GM18499 (cell line): ENCODE data around the gene KRTAP5-7.

Experiments
- ATAC-seq: cut with Tn5 transposase; IDR thresholded peaks from one replicate; pipeline ENCODE4 v1.9.1; 2021; ENCODE audit warnings: moderate number of reproducible peaks; ENCODE audit not compliant: insufficient read depth, unreplicated experiment

KRTAP5-7 gene

DNA sequence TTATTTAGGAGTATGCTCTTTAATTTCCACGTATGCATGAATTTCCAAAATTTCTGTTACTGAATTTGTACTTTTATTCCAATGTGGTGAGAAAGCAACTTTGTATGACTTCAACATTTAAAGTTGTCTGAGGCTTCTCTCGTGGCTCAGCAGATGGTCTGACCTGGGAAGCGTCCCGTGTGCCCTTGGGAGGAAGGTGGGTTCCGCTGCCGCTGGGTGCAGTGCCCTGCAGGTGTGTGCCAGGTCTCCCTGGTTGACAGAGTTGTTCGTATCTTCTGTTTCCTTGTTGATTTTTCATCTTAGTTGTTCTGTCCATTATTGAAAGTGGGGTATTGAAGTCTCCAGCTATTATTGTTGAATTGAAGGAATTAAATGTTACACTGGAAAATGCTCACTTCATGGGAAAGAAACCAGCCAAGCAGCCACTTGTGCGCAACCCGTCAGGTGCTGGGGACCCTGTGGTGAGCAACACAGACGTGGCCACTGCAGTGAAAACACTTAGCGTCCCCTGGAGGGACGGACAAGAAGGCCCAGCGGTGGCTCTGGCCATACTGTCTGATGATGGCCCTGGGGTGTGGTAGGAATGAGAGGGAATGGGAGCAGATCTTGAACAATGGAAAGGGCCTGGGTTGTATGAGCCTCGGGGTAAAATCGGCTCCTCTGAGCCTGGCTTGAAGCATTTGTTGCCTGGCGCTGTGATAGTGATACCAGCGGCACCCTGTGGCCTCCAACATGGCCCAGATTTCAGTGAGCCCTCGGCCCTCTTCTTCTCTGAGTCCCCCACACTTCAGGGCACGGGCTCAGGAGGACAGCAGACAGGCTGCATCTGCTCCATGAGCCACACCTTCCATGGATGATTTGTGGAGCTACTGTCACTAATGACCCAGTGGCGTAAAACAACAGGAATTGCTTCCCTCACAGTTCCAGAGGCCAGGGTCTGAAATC, 31.5 kb upstream of the KRTAP5-7 start:
- ATAC-seq: no peak

DNA sequence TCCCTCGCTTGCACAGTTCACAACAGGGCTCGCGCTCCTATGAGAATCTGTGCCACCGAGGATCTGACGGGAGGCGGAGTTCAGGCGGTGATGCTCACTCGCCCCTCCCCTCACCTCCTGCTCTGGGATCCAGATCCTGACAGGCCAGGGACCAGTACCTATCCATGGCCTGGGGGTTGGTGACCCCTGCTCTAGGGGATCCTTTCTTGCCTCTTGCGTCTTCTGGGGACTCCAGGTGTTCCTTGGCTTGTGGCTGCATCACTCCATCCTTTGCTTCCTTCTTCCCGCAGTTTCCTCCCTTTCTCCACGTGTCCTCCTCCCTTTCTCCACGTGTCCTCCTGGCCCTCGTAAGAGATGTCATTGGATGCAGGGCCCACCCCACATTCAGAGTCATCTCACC, 30.6 kb upstream of the KRTAP5-7 start:
- no peak for ATAC-seq

DNA sequence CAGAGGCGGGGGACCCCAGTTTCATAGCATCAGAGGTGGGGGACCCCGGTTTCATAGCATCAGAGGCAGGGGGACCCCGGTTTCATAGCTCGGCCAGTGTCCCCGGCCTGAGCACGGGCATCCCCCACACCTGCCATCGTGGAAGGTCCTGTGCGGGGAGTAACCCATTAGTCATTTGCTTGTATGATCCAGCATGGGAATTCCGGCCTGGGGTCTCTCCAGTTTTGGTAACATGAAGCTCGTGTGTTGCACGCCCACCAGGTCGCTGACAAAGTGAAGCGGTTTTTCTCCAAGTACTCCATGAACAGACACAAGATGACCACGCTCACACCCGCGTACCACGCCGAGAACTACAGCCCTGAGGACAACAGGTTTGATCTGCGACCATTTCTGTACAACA, 29.0 kb upstream of the KRTAP5-7 start:
- no peak for ATAC-seq

DNA sequence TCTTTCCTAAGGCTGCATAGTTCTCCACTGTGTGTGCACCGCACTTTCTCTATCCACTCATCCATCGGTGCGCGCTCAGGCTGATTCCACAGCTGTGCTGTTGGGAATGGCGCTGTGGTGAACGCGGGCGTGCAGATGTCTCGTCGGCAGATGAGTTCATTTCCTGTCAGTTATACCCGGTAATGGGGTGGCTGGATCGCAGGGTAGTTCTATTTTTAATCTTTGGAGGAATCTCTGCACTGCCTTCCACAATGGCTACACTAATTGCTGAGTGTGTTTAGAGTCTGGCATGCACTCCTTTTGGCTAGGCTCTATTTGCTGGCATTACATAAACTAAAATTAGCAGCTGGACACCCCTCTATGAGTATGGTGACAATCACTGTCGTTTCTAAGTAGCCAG, 27.9 kb upstream of the KRTAP5-7 start:
- no peak for ATAC-seq

DNA sequence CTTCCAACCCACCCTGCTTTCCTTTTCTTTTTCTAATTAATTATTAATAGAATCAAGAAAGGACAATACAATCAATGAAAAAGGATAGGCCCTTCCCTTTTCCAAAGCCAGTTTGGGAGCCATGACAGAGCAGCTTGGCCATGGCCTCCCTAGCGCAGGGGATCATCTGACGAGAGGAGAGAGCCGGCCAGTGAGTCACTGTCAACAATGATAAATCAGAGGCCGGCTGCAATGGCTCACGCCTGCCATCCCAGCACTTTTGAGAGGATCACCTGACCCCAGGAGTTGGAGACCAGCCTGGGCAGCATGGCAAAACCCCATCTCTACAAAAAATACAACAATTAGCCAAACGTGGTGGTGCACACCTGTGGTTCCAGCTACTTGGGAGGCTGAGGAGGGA, 27.5 kb upstream of the KRTAP5-7 start:
- no peak for ATAC-seq

DNA sequence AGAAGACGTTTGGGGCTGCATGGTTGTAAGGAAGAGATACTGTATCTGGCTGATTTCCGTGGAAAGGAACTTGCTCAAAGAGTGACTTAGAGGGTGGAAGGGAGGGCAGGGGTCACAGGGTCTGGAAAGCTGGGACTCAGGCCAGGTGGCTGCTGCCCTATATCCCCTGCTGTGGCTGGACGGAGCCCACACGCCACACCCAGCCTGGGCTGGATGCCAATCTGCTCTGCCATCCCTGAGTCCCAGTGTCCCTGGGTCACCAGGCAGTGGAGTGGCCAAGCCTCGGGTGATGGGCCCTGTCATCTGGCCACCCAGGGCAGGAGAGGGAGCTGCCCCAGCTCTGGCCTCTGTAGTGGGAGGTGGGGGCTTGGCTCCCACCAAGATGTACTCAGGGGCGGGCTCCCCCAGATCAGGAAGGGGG, 26.5 kb upstream of the KRTAP5-7 start:
- no peak for ATAC-seq

DNA sequence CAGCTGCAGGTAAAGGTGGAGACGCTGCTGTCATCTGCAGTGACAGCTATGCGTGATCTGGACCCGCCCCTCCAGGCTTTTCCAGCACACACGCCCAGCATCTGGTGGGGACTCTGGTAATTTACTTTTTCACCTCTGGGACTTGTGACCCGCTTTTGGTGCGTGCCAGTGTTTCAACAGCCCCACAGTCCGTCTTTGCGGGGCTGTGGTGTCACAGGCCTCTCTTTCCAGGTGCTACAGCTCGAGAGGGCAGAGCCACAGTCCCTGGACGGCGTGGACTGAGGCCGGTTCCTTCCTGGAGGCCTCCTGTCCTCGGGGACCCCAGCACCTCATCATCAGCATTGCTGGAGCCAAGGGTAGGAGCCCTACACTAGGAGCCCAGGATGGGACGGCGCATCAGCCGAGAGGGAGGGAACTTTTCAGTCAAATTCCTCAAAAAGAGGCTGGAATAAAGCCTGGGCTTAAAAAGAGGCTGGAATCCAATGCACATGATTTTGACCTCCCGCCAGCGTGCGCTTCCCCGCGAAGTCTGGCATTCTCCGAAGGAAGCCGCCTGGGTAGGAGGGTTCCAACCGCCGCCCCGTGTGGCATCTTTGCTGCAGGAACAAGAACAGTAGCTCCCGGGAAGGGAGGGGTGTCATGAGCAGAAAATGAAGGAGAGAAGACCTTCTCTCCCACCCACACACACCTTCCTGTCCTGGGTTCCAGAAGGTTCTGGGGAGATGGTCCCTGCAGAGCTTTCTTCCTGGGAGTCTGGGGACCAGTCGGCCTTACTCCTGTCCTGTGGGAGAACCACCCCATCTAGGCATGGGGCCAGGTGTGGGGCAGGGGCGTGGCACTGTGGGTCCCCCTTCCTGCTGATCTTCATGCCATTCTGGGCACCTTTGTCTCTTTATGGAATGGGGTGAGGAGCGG, 25.7 kb upstream of the KRTAP5-7 start:
- ATAC-seq: no peak

DNA sequence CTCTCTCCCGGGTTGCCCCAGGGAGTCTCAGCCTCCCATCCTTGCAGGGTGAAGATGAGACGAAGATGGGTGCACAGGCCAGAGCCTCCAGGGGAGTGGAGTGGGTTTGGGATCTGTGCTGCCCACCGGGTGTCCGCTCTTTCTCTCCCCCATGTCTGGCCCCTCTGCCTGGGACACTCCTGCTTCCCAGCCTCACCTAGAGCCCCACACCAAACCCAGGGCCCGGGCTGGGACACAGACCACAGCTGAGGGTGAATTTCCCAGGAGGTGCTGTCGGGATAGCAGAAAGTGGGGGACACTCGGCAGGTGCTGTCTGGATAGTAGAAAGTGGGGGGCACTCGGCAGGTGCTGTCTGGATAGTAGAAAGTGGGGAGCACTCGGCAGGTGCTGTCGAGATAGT, 25.0 kb upstream of the KRTAP5-7 start:
- ATAC-seq: no peak

DNA sequence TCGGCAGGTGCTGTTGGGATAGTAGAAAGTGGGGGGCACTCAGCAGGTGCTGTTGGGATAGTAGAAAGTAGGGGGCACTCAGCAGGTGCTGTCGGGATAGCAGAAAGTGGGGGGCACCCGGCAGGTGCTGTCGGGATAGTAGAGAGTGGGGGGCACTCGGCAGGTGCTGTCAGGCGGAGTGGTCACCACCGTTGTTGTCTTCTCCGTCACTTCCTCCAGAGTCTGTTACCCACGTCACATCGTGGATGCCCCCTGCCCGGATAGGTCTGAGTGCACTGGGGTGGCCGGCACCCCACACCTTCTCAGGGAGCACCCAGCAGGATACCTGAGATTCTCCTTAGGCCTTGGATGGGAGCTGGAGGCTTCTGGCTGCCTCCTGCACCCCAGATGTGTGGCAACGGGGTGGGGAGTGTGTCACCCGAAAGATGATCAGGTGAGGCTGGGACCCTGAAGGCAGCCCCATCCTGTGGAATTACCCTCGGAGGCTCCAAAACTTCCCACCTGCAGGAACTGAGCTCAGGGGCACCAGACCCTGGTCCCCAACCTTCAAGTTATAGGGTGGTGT, 24.1 kb upstream of the KRTAP5-7 start:
- no peak for ATAC-seq

DNA sequence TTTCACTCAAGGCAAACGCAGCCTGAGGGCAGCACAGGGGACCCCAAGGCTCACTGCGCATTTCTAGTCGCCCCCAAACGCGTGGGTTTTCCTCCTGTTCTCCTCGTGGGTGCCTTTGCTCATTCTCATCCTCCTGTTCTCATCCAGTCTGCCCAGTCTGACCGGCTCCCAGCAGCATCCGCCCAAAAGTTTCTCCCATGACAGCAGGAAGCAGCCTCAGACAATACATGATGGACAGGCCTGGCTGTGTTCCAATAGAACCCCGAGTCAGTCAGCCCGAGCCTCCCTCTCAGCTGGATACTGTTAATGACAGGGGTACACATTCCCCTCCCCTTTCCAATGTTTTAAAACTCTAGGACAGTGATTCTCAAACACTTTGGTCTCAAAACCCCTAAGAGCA, 22.5 kb upstream of the KRTAP5-7 start:
- ATAC-seq: no peak

DNA sequence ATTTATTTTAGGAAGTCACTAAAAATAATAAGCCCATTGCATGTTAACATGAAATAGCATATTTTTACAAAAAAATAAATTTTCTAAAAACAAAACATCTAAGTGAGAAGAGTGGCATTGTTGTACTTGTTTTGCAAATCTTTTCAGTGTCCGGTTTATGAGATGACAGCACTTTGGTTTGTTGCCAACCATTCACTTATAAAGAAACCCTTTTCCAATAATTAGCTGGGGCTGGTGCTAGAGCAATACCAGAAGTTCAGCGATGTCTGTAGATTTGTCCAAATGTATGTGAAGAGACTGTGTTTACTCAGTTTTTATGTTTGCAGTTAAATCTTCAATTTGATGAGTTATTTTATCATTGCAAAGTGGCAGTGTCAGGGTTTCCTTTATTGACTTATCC, 22.1 kb upstream of the KRTAP5-7 start:
- no peak for ATAC-seq

DNA sequence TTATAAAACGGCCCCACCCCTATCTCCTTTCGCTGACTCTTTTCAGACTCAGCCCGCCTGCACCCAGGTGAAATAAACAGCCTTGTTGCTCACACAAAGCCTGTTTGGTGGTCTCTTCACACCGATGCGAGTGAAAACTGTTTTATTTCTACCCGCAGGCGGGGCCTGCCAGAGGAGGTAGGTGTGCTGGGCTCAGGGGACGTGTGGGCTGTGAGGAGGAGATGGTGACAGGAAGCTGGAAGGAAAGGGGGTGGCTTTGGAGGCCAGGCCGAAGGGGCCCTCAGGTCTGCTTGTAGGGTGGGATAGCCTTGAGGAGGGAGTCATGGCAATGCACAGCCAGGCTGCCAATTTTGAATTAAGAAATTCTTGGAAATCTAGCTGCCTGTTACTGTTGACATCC, 21.3 kb upstream of the KRTAP5-7 start:
- ATAC-seq: no peak

DNA sequence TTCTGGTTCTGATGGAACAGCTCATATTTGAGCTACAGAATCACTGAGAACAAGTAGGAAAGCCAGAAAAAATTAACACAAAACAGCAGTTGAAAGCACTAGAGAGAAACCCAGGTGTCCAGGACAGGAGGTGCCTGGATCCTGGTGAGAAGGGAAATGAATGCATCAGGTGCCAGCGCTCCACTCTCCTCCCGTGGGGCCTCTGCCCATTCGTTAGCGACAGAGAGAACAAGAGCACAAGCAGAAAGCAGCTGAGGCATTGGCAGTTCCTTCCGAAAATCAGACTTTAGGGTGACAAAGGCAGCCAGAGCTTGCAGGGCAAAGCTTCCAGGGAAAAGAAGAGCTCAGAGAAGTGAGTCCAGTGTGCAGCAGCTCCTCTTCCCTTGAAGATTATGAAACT, 20.0 kb upstream of the KRTAP5-7 start:
- no peak for ATAC-seq

DNA sequence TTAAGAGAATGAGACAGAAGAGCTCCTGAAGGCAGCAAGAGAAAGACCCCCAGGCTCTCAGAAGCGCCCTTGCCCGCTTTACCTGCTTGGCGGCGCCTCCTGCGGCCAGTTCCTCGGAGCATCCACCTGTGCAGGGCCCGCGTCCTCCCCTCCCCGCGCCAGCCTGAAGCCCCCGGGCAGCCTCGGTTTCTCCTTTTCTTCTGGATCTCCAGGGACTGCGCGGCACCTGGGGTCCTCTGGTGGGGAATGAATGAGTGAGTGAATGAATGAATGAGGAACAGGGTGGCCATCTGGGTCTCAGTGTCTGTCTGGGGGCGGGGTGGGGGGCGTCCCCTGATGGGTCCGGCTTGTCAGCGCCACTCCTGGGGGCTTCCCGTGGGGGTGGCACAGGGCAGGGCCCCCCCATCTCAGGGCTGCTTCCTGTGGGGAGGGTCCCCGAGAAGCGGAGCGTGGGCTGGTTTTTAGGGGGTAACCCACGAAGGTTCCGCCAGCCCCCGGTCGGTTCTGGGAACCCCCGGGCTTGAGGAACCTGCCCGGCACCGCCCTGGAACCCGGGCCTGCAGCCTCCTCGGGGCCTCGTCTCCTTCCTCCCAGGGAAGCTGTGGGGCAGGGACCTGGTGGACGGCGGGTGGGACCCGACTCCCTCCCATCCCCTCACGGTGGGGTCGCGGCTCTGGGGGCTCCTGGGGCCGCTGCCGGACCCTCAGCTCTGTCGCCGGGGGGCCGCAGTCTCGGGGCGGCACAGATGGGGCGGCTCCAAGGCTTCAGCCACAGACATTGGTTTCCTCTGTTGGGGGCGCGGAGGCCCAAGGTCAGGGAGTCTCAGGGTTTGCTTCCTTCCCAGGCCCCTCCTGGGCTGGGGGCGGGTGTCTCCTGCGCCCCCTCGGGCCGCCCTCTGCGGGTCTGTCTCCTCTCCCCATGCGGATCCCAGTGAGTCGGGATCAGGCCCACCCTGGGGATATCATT, 8.3 kb upstream of the KRTAP5-7 start:
- ATAC-seq: no peak

DNA sequence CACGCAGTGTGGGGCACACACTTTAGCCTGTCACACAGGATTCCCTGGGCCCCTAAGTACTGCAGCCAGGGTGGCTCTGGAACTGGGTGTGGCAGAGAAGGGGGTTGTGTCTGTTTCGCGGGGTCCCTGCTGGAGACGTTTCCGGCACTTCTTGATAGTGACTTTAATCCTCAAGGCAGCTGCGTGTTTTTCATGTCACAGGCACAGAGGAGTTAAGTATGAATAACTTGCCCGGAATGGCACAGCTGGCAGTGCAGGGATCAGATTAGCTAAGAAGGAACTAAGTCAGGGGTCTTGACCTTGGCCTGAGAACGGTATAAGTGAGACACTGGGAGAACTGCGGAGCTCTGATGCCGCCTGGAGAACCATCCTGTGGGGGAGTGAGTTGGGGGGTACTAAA, 7.5 kb upstream of the KRTAP5-7 start:
- ATAC-seq: no peak

DNA sequence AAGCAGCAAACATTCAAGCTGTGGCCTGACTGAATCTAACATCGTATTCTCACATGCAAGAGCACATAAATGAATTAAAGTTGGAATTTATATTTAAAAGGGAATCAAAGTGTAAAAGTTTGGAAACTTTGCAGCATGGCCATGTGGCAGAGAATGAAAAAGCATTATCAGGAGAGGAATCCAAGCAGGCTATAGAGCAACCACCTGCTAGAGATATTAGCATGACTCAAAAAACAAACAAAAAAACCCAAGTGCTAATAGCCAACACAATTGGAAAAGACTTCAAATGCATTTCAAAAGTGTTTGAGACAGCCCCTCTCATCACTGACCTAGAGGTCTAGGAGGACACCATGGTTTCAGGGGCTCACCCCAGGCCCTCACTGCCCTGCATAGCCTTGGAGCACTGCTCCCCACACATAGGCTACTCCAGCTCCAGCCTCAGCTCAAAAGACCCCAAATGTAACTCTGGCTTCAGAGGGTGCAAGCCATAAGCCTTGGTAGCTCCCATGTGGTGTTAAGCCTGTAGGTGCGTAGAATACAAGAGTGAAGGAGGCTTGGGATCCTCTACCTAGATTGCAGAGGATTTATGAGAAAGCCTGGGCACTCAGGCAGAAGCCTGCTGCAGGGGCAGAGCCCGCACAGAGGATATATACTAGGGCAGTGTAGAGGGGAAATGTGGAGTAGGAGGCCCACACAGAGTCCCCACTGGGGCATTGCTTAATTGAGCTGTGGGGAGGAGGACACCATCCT, 1.7 kb upstream of the KRTAP5-7 start:
- no peak for ATAC-seq

DNA sequence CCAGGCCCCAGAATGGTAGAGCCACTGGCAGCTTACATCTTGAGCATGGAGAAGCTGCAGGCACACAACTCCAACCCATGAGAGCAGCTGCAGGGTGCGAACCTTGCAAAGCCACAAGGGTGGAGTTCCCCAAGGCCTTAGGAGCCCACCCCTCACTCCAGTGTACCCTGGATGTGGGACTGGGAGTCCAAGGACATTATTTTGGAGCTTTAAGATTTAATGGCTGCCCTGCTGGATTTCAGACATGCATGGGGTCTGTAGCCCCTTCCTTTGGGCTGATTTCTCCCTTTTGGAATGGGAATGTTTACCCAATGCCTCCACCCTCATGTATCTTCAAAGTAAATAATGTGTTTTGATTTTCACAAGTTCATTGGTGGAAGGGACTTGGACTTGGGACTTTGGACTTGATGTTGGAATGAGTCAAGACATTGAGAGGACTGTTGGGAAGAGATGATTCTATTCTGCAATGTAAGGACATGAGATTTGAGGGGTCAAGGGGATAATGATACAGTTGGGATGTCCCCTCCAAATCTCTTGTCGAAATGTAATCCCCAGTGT, 1.1 kb upstream of the KRTAP5-7 start:
- no peak for ATAC-seq

DNA sequence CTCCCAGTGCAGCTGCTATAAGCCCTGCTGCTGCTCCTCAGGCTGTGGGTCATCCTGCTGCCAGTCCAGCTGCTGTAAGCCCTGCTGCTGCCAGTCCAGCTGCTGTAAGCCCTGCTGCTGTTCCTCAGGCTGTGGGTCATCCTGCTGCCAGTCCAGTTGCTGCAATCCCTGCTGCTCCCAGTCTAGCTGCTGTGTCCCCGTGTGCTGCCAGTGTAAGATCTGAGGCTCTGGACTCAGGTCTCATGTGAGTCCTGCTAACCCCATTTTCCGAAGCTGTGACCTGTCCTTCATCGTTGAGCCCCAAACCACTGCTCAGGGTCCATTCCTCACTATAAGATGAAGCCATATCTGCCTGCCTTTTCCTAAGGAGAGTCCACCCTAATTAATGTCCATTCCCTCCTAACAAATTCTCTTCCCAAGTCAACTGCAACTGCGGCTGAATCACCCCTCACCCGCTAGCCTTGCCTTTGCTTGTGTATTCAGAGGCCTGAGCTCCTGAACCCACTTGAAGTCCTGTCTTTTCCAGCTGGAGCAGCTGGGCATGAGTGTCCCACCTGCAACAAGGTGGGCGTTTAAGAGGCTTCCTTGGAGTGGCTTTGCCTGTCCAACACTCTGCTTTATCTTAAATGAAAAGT, 626 bp downstream of the KRTAP5-7 start:
- no peak for ATAC-seq
